ENCODE results near the gene IFT20. TPM values are rescaled to one million over a fixed set of nuclear protein-coding genes. Genes with fewer than 3 reads are reported as not detected.
A peak's percentile ranks its signal among the peaks of the same experiment; 100 is the strongest.

The IFT20 gene
- total and polyA plus RNA-seq, 4 donors, result 29.5 to 74.1 (median 35.8) TPM

DNA sequence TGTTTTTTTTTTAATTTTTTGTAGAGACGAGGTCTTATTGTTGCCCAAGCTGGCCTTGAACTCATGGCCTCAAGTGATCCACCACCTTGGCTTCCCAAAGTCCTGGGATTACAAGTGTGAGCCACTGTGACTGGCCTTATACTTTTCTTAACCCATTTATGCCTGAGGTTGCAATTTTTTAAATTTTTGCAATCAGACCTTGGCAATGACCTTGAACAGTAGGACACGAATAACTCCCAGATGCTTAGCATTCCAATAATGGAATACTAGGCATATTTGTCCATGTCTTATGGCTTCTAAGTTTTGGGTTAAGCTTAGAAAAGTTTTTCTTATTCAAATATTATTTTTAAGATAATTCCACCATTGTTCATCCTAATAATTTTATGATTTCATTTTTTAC is 44.6 kb downstream of the IFT20 start:
- Histone ChIP-seq H3K36me3 (ENCODE audit: control insufficient read depth in 4 of 4, insufficient read depth in 4 of 4, low read length in 4 of 4) (no peaks in the 10 kb centered on the region), H3K9ac (ENCODE audit: insufficient read depth in 1 of 2, low read length in 2 of 2) (no peak overlapping the region), H3K4me3 (no peak overlapping the region), H3K4me1 (ENCODE audit: control insufficient read depth in 5 of 5, insufficient read depth in 5 of 5, low read length in 5 of 5) (no peaks in the 10 kb centered on the region), H3K27me3 (ENCODE audit: control insufficient read depth in 3 of 3, insufficient read depth in 3 of 3, low read length in 2 of 3) (no peaks in the 10 kb centered on the region), H3K27ac (ENCODE audit: low read depth in 1 of 2, low read length in 1 of 2) (no peak overlapping the region), H3K9me3 (ENCODE audit: control insufficient read depth in 4 of 4, insufficient read depth in 3 of 4, low read length in 3 of 4) (no peaks in the 10 kb centered on the region)
- TF ChIP-seq, protein P1, sequence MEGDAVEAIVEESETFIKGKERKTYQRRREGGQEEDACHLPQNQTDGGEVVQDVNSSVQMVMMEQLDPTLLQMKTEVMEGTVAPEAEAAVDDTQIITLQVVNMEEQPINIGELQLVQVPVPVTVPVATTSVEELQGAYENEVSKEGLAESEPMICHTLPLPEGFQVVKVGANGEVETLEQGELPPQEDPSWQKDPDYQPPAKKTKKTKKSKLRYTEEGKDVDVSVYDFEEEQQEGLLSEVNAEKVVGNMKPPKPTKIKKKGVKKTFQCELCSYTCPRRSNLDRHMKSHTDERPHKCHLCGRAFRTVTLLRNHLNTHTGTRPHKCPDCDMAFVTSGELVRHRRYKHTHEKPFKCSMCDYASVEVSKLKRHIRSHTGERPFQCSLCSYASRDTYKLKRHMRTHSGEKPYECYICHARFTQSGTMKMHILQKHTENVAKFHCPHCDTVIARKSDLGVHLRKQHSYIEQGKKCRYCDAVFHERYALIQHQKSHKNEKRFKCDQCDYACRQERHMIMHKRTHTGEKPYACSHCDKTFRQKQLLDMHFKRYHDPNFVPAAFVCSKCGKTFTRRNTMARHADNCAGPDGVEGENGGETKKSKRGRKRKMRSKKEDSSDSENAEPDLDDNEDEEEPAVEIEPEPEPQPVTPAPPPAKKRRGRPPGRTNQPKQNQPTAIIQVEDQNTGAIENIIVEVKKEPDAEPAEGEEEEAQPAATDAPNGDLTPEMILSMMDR (IDR thresholded peaks at IDR 0.05; ENCODE audit: control extremely low read depth, extremely low read depth), result no peak
- ATAC-seq (ENCODE audit: insufficient read depth, low FRiP score) (no peak), DNase-seq (no peak)
- WGBS, 2 donors, result 67 to 79% methylated on average over 2 of the region's 2 CpGs

GRCh38 chr17:28285965-28286364 is 49.3 kb downstream of the IFT20 start:
- TF ChIP-seq, protein P1 (IDR thresholded peaks at IDR 0.05; ENCODE audit: control extremely low read depth, extremely low read depth), result no peak
- DNase-seq, result no peak
- H3K4me1 ChIP-seq (ENCODE audit: control insufficient read depth in 5 of 5, insufficient read depth in 5 of 5, low read length in 5 of 5), result no peaks in the 10 kb centered on the region
- no peaks in the 10 kb centered on the region for H3K27me3 ChIP-seq (ENCODE audit: control insufficient read depth in 3 of 3, insufficient read depth in 3 of 3, low read length in 2 of 3)
- 50 to 70% methylated on average over 2 of the region's 2 CpGs for WGBS, 2 donors
- no peak overlapping the region for H3K9ac ChIP-seq (ENCODE audit: insufficient read depth in 1 of 2, low read length in 2 of 2)
- H3K27ac ChIP-seq (ENCODE audit: low read depth in 1 of 2, low read length in 1 of 2), result no peak overlapping the region
- no peak for ATAC-seq (ENCODE audit: insufficient read depth, low FRiP score)
- no peaks in the 10 kb centered on the region for H3K9me3 ChIP-seq (ENCODE audit: control insufficient read depth in 4 of 4, insufficient read depth in 3 of 4, low read length in 3 of 4)
- H3K4me3 ChIP-seq, result no peak overlapping the region
- H3K36me3 ChIP-seq (ENCODE audit: control insufficient read depth in 4 of 4, insufficient read depth in 4 of 4, low read length in 4 of 4), result no peaks in the 10 kb centered on the region

DNA sequence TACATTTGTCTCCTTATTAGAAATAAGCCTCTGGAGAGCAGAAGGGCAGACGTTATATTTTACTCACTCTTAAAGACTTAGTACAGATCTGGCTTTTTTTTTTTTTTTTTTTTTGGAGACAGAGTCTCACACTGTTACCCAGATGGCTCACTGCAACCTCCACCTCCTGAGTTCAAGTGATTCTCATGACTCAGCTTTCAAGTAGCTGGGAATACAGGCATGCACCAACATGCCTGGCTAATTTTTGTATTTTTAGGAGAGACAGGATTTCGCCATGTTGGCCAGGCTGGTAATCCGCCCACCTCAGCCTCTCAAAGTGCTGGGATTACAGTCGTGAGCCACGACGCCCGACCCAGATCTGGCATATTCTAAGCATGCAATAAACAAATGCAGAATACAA is 52.7 kb downstream of the IFT20 start:
- TF ChIP-seq, protein P1 (IDR thresholded peaks at IDR 0.05; ENCODE audit: control extremely low read depth, extremely low read depth), result no peak
- H3K9me3 ChIP-seq (ENCODE audit: control insufficient read depth in 4 of 4, insufficient read depth in 3 of 4, low read length in 3 of 4), result no peaks in the 10 kb centered on the region
- H3K27ac ChIP-seq (ENCODE audit: low read depth in 1 of 2, low read length in 1 of 2), result no peak overlapping the region
- no peak overlapping the region for H3K4me3 ChIP-seq
- no peaks in the 10 kb centered on the region for H3K27me3 ChIP-seq (ENCODE audit: control insufficient read depth in 3 of 3, insufficient read depth in 3 of 3, low read length in 2 of 3)
- no peaks in the 10 kb centered on the region for H3K4me1 ChIP-seq (ENCODE audit: control insufficient read depth in 5 of 5, insufficient read depth in 5 of 5, low read length in 5 of 5)
- no peak overlapping the region for H3K9ac ChIP-seq (ENCODE audit: insufficient read depth in 1 of 2, low read length in 2 of 2)
- DNase-seq, result no peak
- no peaks in the 10 kb centered on the region for H3K36me3 ChIP-seq (ENCODE audit: control insufficient read depth in 4 of 4, insufficient read depth in 4 of 4, low read length in 4 of 4)
- ATAC-seq (ENCODE audit: insufficient read depth, low FRiP score), result peak; percentile 41
- WGBS, 2 donors, result 55 to 78% methylated on average over 7 of the region's 7 CpGs

DNA sequence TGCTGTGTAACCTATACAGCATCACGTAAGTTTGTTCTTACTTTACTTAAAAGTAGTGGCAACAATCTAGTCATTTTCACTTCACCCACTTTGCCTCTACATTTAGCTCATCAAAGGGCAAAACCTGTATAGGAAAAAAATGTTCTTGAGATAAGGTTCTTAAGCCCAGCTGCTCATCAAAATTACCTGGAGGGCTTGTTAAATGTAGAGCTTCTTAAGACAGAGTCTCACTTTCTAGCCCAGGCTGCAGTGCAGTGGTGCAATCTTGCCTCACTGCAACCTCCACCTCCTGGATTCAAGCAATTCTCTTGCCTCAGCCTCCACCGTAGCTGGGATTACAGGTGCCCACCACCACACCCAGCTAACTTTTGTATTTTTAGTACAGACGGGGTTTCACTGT is 54.4 kb downstream of the IFT20 start:
- no peak for ATAC-seq (ENCODE audit: insufficient read depth, low FRiP score)
- H3K4me1 ChIP-seq (ENCODE audit: control insufficient read depth in 5 of 5, insufficient read depth in 5 of 5, low read length in 5 of 5), result peaks cover 0 to 2% (median 0%) of the 10 kb centered on the region in 5 donors
- no peak overlapping the region for H3K4me3 ChIP-seq
- no peaks in the 10 kb centered on the region for H3K36me3 ChIP-seq (ENCODE audit: control insufficient read depth in 4 of 4, insufficient read depth in 4 of 4, low read length in 4 of 4)
- H3K9me3 ChIP-seq (ENCODE audit: control insufficient read depth in 4 of 4, insufficient read depth in 3 of 4, low read length in 3 of 4), result no peaks in the 10 kb centered on the region
- no peak overlapping the region for H3K27ac ChIP-seq (ENCODE audit: low read depth in 1 of 2, low read length in 1 of 2)
- no peak overlapping the region for H3K9ac ChIP-seq (ENCODE audit: insufficient read depth in 1 of 2, low read length in 2 of 2)
- WGBS, 2 donors, result 79 to 90% methylated on average over 3 of the region's 3 CpGs
- no peak for DNase-seq
- TF ChIP-seq, protein P1 (IDR thresholded peaks at IDR 0.05; ENCODE audit: control extremely low read depth, extremely low read depth), result no peak
- H3K27me3 ChIP-seq (ENCODE audit: control insufficient read depth in 3 of 3, insufficient read depth in 3 of 3, low read length in 2 of 3), result no peaks in the 10 kb centered on the region

Data from lung (tissue), 12 donors.